Breast epithelium (tissue), 4 donors: ENCODE measurements around the gene ZC3H12D. TPM values are rescaled to one million over a fixed set of nuclear protein-coding genes. Genes with fewer than 3 reads are reported as not detected.

ENCODE experiments used
- DNase-seq, 2 donors: peaks; one replicate each; pipeline ENCODE4 v3.0.0-alpha.2; 2019; ENCODE audit warnings: low spot score in 2 of 2
- H3K27ac ChIP-seq, 2 donors: fragments of 200-600 bp; sonication (generic) in 1 of 2; one replicate each; pipeline ENCODE4 v1.5.1; 2016 to 2019; ENCODE audit warnings: mild to moderate bottlenecking in 1 of 2
- H3K27me3 ChIP-seq, 2 donors: fragments of 200-600 bp; sonication (generic) in 1 of 2; one replicate each; pipeline versions ENCODE4 v1.5.1 to v1.6.0; 2017 to 2019; ENCODE audit warnings: control low read depth in 1 of 2, mild to moderate bottlenecking in 1 of 2
- H3K36me3 ChIP-seq: fragments of 200-600 bp; one replicate; pipeline ENCODE4 v1.5.1; 2019
- H3K4me1 ChIP-seq, 2 donors: fragments of 200-600 bp; sonication (generic); one replicate each; pipeline ENCODE4 v1.5.1; 2016 to 2019; ENCODE audit warnings: control low read depth in 1 of 2
- H3K4me3 ChIP-seq, 3 donors: fragments of 200-600 bp; sonication (generic); 1 replicate in 2 of 3; 2 replicates in 1 of 3; pipeline ENCODE4 v1.5.1; 2016 to 2019; ENCODE audit warnings: mild to moderate bottlenecking in 3 of 3, moderate library complexity in 2 of 3
- H3K9me3 ChIP-seq, 2 donors: fragments of 200-600 bp; sonication (generic) in 1 of 2; one replicate each; pipeline ENCODE4 v1.5.1; 2016 to 2019; ENCODE audit warnings: control low read depth in 1 of 2
- POLR2A ChIP-seq: fragments of 450-650 bp; IDR thresholded peaks from one replicate; pipeline ENCODE4 v1.6.1; 2016; ENCODE audit warnings: antibody characterized with exemption, mild to moderate bottlenecking, moderate library complexity
- POLR2AphosphoS5 ChIP-seq, 3 donors: sonication (generic); formaldehyde crosslinking; IDR thresholded peaks; one replicate each; pipeline ENCODE4 v1.6.1; 2017; ENCODE audit warnings: antibody characterized with exemption in 3 of 3
- intact Hi-C: fragments of 100-400 bp; cut with DNase I; formaldehyde crosslinking; loops from one replicate; pipeline ENCODE4 v1.15.1; 2023; ENCODE audit warnings: low total_unique reads
- total RNA-seq, 3 donors: library from RNA; depleted of rRNA; stranded (reverse); fragments of >200 nt; gene quantifications; one replicate each; pipeline ENCODE4 v1.1.0, GENCODE V29; 2016
- TF ChIP-seq, protein P1 (sequence below), 3 donors: fragments of 450-650 bp; IDR thresholded peaks; one replicate each; pipeline ENCODE4 v1.5.1; 2016 to 2017; ENCODE audit warnings: antibody characterized with exemption in 3 of 3, mild to moderate bottlenecking in 3 of 3, moderate library complexity in 3 of 3

The ZC3H12D gene
- total RNA-seq, 3 donors from 2014 or later: 2.3 to 6.4 (median 3.8) TPM

DNA sequence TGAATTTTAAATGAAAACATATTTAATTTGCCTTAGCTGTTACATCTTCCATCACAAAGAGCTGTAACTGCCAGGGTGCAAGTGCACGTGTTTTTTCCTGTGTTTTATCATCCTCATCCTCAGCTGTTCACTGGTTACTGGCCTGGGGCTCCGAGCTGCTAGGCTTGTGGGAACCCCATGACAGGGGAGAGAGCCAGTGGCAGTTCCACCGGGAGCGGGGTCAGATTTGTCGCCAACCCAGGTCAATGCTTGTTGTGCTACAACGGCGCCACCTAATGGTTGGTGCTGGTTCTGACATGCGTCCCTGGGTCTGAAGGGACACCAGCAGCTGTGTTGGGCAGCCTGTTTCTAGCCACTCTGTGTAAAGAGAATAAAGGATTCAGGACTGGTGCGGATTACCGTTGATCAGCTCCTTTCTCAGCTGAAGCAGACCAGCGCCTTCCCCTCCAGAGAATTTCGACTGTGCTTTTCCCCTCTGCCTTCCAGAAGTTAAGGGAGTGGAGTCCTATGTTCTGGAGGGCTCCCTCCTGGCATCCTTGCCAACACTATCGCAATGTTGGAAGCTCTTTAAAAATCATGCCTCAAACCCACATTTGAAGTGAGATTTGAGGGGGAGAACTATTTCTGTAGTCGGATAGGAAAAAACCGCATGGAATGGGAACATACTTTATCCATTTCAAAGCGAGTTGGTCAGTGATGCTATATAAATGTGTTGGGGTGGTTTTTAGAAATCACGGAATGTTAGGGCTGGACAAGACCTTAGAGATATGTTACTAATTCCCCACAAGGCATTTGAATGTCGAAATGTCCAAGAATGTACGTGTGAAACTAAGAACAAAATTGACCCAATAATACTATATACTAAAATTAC is 52.7 kb downstream of the ZC3H12D start:
- H3K27ac ChIP-seq: no peak overlapping the region
- no peaks in the 10 kb centered on the region for H3K27me3 ChIP-seq
- intact Hi-C loops: no loop called here
- H3K4me3 ChIP-seq: peak overlapping the region in 1 of 3 donors; percentile 8
- peak; percentile 87 to 90 for DNase-seq
- no peaks in the 10 kb centered on the region for H3K36me3 ChIP-seq
- H3K4me1 ChIP-seq: no peaks in the 10 kb centered on the region
- TF ChIP-seq, protein P1, sequence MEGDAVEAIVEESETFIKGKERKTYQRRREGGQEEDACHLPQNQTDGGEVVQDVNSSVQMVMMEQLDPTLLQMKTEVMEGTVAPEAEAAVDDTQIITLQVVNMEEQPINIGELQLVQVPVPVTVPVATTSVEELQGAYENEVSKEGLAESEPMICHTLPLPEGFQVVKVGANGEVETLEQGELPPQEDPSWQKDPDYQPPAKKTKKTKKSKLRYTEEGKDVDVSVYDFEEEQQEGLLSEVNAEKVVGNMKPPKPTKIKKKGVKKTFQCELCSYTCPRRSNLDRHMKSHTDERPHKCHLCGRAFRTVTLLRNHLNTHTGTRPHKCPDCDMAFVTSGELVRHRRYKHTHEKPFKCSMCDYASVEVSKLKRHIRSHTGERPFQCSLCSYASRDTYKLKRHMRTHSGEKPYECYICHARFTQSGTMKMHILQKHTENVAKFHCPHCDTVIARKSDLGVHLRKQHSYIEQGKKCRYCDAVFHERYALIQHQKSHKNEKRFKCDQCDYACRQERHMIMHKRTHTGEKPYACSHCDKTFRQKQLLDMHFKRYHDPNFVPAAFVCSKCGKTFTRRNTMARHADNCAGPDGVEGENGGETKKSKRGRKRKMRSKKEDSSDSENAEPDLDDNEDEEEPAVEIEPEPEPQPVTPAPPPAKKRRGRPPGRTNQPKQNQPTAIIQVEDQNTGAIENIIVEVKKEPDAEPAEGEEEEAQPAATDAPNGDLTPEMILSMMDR (IDR thresholded peaks at IDR 0.05): peak; percentile 77 to 95 (median 95)
- TF ChIP-seq POLR2A: no peak
- peak in 2 of 3 donors; percentile 42 to 44 for TF ChIP-seq POLR2AphosphoS5 (IDR thresholded peaks at IDR 0.05)
- H3K9me3 ChIP-seq: no peaks in the 10 kb centered on the region

DNA sequence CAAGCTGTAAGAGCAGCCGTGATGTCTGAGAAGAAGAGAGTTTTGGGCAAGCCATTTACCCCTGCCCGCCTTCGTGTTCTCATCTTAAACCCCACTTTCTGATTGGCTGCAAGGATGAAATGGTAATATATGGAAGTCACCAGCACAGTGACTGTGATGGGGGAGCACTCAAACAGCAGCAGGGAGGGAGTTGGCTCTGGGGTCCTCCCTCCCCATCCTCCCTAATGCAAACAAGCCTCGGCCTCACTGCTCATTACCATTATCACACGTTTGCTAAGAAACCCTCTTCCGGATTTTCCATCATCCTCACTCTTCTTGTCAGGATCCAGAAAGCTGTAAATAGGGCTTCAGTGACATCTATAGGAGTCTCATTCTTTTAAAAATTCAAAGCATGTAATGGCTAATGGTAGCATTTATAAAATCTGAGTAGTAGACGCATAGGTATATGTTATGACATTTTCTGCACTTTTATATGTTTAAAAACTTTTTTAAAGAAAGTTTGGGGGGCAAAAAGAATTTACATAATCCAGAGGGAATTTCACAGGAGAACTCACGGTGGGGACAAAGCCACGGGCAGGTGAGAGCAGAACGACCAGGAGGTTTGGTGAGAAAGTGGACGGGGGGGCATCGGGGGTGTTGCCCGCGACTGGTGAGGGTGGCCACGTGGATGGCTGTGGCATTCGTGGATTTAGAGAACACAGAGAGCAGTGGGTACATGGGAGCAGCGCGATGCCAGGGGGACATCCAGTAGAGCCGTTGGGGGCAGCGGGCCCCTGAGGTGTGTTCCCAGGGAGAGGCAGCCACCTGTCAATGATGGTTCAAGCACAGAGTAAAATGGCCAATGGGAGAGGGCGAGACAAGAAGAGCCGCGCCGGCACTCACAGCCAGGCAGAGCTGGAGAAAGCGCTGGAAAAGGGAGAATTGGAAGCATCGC is 55.1 kb downstream of the ZC3H12D start:
- Histone ChIP-seq H3K4me1 (no peaks in the 10 kb centered on the region), H3K9me3 (no peaks in the 10 kb centered on the region), H3K27ac (no peak overlapping the region), H3K36me3 (no peaks in the 10 kb centered on the region), H3K4me3 (no peak overlapping the region), H3K27me3 (no peaks in the 10 kb centered on the region)
- no peak for DNase-seq
- TF ChIP-seq POLR2AphosphoS5 (IDR thresholded peaks at IDR 0.05): no peak
- TF ChIP-seq, protein P1 (IDR thresholded peaks at IDR 0.05): no peak
- intact Hi-C loops: loop anchor here (10.0 kb wide), 1 partner anchor 335 kb away; no protein-coding TSS in a partner anchor

DNA sequence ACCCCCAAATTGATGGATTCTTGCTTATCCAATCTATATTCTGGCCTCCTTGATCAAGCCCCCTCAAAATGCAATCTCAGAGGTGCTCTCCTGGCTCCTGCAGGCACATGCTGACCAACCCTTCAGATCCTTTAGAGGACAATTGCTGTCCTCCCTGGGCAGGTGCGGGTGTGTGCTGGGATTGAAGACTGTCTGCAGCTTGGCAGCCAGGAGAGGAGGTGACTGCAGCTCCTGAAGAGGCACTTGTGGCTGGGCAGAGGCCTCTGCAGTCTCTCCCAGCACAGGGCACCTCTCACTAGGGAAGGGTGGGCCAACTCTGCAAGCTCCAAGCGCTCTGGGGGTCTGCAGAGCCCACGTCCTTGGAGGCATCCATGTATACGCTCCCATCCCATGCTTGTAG is 56.2 kb downstream of the ZC3H12D start:
- Histone ChIP-seq H3K27ac (no peak overlapping the region), H3K4me3 (no peak overlapping the region), H3K36me3 (no peaks in the 10 kb centered on the region), H3K9me3 (no peaks in the 10 kb centered on the region), H3K27me3 (no peaks in the 10 kb centered on the region), H3K4me1 (no peaks in the 10 kb centered on the region)
- intact Hi-C loops: loop anchor here (10.0 kb wide), 1 partner anchor 334 kb away; no protein-coding TSS in a partner anchor
- no peak for DNase-seq
- TF ChIP-seq POLR2A: no peak
- no peak for TF ChIP-seq POLR2AphosphoS5 (IDR thresholded peaks at IDR 0.05)
- TF ChIP-seq, protein P1 (IDR thresholded peaks at IDR 0.05): no peak

DNA sequence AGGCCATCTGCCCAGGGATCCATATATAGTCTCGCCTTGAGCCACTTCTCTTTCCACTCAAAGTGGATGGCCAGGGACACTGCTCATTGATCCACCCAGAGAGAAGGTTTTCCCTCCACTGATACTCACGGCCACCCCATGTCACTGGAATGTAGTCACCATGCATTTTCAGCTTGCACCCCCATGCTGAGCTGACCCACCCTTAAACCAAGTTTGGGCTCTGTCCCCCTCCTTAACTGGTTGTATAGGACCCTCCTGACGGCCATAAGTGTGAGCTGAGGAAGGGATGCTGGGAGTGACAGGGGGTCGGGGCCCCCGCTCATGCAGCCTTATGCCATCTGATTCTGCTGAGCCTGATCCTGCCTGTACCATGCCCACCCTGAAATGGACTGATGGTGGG is 59.1 kb downstream of the ZC3H12D start:
- Histone ChIP-seq H3K27me3 (no peaks in the 10 kb centered on the region), H3K9me3 (no peaks in the 10 kb centered on the region), H3K4me3 (no peak overlapping the region), H3K4me1 (no peaks in the 10 kb centered on the region), H3K27ac (no peak overlapping the region), H3K36me3 (no peaks in the 10 kb centered on the region)
- no peak for DNase-seq
- TF ChIP-seq POLR2AphosphoS5 (IDR thresholded peaks at IDR 0.05) (no peak), POLR2A (no peak)
- TF ChIP-seq, protein P1 (IDR thresholded peaks at IDR 0.05): no peak
- intact Hi-C loops: loop anchor here (1.0 to 10.0 kb wide), 2 partner anchors 331 to 379 kb away; no protein-coding TSS in a partner anchor
